PFSK-1 (cell line): ENCODE results near the gene FUCA1.

Source experiments
- POLR2AphosphoS5 ChIP-seq: IDR thresholded peaks from 2 replicates; pipeline ENCODE4 v1.6.1; 2012; ENCODE audit warnings: low read depth, mild to moderate bottlenecking, control low read depth, low read length, moderate library complexity
- SIN3A ChIP-seq: IDR thresholded peaks from 2 replicates; pipeline ENCODE4 v1.6.1; 2012; ENCODE audit warnings: mild to moderate bottlenecking, low read length, moderate library complexity, borderline replicate concordance; ENCODE audit not compliant: insufficient read depth
- TAF1 ChIP-seq: IDR thresholded peaks from 2 replicates; pipeline ENCODE4 v1.6.1; 2012; ENCODE audit warnings: low read length, control low read depth, borderline replicate concordance; ENCODE audit not compliant: insufficient read depth
- TF ChIP-seq, protein P1 (sequence below), 2 experiments: IDR thresholded peaks; 2 replicates each; pipeline versions ENCODE4 v1.6.1 to v1.8.0; 2011 to 2012; ENCODE audit warnings: low read depth in 2 of 2, low read length in 2 of 2, control low read depth in 1 of 2, inconsistent platforms in 1 of 2, mild to moderate bottlenecking in 1 of 2, moderate library complexity in 1 of 2; ENCODE audit not compliant: insufficient read depth in 1 of 2

GRCh38 chr1:23796466-23797271 is 71.4 kb downstream of the FUCA1 start:
- TF ChIP-seq, protein P1, sequence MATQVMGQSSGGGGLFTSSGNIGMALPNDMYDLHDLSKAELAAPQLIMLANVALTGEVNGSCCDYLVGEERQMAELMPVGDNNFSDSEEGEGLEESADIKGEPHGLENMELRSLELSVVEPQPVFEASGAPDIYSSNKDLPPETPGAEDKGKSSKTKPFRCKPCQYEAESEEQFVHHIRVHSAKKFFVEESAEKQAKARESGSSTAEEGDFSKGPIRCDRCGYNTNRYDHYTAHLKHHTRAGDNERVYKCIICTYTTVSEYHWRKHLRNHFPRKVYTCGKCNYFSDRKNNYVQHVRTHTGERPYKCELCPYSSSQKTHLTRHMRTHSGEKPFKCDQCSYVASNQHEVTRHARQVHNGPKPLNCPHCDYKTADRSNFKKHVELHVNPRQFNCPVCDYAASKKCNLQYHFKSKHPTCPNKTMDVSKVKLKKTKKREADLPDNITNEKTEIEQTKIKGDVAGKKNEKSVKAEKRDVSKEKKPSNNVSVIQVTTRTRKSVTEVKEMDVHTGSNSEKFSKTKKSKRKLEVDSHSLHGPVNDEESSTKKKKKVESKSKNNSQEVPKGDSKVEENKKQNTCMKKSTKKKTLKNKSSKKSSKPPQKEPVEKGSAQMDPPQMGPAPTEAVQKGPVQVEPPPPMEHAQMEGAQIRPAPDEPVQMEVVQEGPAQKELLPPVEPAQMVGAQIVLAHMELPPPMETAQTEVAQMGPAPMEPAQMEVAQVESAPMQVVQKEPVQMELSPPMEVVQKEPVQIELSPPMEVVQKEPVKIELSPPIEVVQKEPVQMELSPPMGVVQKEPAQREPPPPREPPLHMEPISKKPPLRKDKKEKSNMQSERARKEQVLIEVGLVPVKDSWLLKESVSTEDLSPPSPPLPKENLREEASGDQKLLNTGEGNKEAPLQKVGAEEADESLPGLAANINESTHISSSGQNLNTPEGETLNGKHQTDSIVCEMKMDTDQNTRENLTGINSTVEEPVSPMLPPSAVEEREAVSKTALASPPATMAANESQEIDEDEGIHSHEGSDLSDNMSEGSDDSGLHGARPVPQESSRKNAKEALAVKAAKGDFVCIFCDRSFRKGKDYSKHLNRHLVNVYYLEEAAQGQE (IDR thresholded peaks at IDR 0.05; ENCODE audit: insufficient read depth in 1 of 2, low read depth in 2 of 2, low read length in 2 of 2): no peak
- no peak for TF ChIP-seq POLR2AphosphoS5
- no peak for TF ChIP-seq TAF1
- no peak for TF ChIP-seq SIN3A
